Lower lobe of right lung (tissue), 2 donors: Measurements from ENCODE around the gene CNNM4. TPM values are rescaled to one million over a fixed set of nuclear protein-coding genes. Genes with fewer than 3 reads are reported as not detected.

ENCODE experiments used
- ATAC-seq, 2 donors: fragments of 200-7000 bp; cut with Tn5 transposase; one replicate each; pipeline ENCODE4 v1.9.1; 2020 to 2022; ENCODE audit warnings: mild to moderate bottlenecking in 2 of 2, moderate library complexity in 2 of 2
- DNase-seq: peaks from one replicate; pipeline ENCODE4 v3.0.0-alpha.2; 2020
- H3K27ac ChIP-seq: fragments of 200-600 bp; one replicate; pipeline ENCODE4 v1.8.0; 2022
- H3K27me3 ChIP-seq: fragments of 200-600 bp; one replicate; pipeline ENCODE4 v1.8.0; 2022; ENCODE audit warnings: low read depth
- H3K36me3 ChIP-seq: fragments of 200-600 bp; one replicate; pipeline ENCODE4 v1.8.0; 2022; ENCODE audit warnings: mild to moderate bottlenecking
- H3K4me1 ChIP-seq: fragments of 200-600 bp; one replicate; pipeline ENCODE4 v1.8.0; 2022
- H3K4me3 ChIP-seq: fragments of 200-600 bp; one replicate; pipeline ENCODE4 v1.8.0; 2022; ENCODE audit warnings: mild to moderate bottlenecking
- H3K9me3 ChIP-seq: fragments of 200-600 bp; one replicate; pipeline ENCODE4 v1.8.0; 2022
- intact Hi-C: fragments of 100-400 bp; cut with DNase I; formaldehyde crosslinking; loops from one replicate; pipeline ENCODE4 v1.11.0; 2022
- total RNA-seq: library from RNA; stranded (reverse); fragmentation: NEBNext Ultra II Directional; extraction: Animal tissue kit (Norgen Biotek cat#: 25700); gene quantifications from one replicate; pipeline ENCODE4 v1.2.1, GENCODE V29; 2021
- TF ChIP-seq, protein P1 (sequence below): fragments of 200-600 bp; IDR thresholded peaks from one replicate; pipeline ENCODE4 v1.8.0; 2022; ENCODE audit warnings: antibody characterized with exemption, mild to moderate bottlenecking
- donor health status: DM: no; HTN: yes; CAD: no; lungs with severe emphysema.

CNNM4 gene
- total RNA-seq, 1 donor from 2014 or later = 15.7 TPM

DNA sequence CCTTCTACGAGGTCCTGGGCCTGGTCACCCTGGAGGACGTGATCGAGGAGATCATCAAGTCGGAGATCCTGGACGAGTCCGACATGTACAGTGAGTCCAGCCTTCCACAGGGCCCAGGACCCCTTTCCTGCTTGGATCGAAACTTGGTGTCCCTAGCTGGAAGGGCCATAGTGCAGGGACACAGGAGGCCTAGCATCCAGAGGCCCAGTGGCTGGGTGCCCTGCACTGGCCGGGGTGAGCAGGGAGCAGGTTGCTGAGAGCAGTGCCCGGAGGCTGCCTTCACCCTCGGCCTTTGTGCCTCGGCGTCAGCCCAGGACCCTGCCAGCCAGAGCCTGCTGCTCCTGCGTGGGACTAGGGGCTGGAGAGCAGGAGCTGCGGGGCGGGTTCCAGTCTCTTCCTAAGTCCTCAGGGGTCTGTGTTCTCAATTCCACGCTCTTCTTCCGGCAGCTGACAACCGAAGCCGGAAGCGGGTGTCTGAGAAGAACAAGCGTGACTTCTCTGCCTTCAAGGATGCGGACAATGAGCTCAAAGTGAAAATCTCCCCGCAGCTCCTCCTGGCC, 36.4 kb downstream of the CNNM4 start:
- peaks cover 8% of the 10 kb centered on the region for H3K4me1 ChIP-seq
- intact Hi-C loops = no loop called here
- no peak overlapping the region for H3K27ac ChIP-seq
- TF ChIP-seq, protein P1, sequence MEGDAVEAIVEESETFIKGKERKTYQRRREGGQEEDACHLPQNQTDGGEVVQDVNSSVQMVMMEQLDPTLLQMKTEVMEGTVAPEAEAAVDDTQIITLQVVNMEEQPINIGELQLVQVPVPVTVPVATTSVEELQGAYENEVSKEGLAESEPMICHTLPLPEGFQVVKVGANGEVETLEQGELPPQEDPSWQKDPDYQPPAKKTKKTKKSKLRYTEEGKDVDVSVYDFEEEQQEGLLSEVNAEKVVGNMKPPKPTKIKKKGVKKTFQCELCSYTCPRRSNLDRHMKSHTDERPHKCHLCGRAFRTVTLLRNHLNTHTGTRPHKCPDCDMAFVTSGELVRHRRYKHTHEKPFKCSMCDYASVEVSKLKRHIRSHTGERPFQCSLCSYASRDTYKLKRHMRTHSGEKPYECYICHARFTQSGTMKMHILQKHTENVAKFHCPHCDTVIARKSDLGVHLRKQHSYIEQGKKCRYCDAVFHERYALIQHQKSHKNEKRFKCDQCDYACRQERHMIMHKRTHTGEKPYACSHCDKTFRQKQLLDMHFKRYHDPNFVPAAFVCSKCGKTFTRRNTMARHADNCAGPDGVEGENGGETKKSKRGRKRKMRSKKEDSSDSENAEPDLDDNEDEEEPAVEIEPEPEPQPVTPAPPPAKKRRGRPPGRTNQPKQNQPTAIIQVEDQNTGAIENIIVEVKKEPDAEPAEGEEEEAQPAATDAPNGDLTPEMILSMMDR = no peak
- H3K9me3 ChIP-seq = no peaks in the 10 kb centered on the region
- DNase-seq (peak; percentile 42), ATAC-seq (no peak)
- H3K27me3 ChIP-seq = no peaks in the 10 kb centered on the region
- peaks cover 34% of the 10 kb centered on the region for H3K36me3 ChIP-seq
- no peak overlapping the region for H3K4me3 ChIP-seq

DNA sequence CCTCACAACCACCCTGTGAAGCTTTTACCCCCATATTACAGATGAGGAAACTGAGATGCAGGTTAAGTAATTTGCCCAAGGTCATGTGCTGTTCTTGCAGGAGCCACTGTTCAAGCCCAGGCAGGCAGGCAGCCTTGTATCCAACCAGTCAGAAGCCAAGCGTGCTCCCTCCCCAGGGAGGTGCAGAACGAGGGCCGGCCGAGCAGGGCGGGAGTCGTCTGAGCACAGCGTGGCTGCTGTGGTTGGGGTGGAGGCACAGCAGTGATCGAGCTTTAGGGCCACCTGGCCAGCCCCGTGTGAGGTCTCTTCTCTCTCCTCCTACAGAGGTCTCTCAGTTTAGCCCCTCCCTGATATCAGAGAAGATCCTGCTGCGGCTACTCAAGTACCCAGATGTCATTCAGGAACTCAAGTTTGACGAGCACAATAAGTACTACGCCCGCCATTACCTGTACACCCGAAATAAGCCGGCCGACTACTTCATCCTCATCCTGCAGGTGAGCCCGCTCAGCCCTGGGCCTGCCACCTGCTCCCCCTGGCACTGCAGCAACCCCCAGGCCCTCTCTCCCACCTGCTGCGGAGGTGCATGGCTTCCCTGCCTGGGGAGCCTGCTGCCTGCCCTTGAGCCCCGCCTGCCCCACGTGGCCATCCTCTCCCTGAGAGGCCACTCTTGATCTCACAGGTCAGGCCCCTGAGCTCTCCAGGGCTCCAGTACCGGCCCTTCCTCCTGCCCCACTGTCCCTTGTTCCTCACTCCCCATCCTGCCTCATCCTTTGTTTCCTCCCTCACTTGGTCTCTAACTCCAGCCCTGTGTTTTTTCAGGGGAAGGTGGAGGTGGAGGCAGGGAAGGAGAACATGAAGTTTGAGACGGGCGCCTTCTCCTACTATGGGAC, 38.3 kb downstream of the CNNM4 start:
- Histone ChIP-seq H3K9me3 (no peaks in the 10 kb centered on the region), H3K4me3 (no peak overlapping the region), H3K4me1 (peaks cover 8% of the 10 kb centered on the region), H3K27ac (no peak overlapping the region), H3K36me3 (peaks cover 41% of the 10 kb centered on the region), H3K27me3 (no peaks in the 10 kb centered on the region)
- TF ChIP-seq, protein P1 = no peak
- intact Hi-C loops = no loop called here
- peak; percentile 36 for DNase-seq
- ATAC-seq = no peak

DNA sequence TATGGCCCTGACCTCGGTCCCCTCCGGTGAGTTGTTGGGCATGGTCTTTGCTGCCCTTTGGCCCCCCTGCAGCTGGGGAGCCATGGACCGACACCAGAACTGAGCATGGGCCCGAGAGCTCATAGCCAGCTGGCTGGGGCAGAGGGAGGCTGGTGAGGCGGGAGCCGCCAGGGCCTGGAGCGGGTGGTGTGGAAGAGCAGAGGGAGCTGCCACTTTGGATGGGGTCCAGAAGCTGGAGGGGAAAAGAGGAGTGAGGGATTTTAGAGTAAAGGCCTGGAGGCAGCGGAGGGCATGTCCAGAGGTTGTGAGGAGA, 38.9 kb downstream of the CNNM4 start:
- ATAC-seq (no peak), DNase-seq (peak; percentile 36)
- Histone ChIP-seq H3K27me3 (no peaks in the 10 kb centered on the region), H3K4me1 (peaks cover 8% of the 10 kb centered on the region), H3K27ac (no peak overlapping the region), H3K36me3 (peaks cover 41% of the 10 kb centered on the region), H3K4me3 (no peak overlapping the region), H3K9me3 (no peaks in the 10 kb centered on the region)
- intact Hi-C loops = no loop called here
- TF ChIP-seq, protein P1 = no peak

DNA sequence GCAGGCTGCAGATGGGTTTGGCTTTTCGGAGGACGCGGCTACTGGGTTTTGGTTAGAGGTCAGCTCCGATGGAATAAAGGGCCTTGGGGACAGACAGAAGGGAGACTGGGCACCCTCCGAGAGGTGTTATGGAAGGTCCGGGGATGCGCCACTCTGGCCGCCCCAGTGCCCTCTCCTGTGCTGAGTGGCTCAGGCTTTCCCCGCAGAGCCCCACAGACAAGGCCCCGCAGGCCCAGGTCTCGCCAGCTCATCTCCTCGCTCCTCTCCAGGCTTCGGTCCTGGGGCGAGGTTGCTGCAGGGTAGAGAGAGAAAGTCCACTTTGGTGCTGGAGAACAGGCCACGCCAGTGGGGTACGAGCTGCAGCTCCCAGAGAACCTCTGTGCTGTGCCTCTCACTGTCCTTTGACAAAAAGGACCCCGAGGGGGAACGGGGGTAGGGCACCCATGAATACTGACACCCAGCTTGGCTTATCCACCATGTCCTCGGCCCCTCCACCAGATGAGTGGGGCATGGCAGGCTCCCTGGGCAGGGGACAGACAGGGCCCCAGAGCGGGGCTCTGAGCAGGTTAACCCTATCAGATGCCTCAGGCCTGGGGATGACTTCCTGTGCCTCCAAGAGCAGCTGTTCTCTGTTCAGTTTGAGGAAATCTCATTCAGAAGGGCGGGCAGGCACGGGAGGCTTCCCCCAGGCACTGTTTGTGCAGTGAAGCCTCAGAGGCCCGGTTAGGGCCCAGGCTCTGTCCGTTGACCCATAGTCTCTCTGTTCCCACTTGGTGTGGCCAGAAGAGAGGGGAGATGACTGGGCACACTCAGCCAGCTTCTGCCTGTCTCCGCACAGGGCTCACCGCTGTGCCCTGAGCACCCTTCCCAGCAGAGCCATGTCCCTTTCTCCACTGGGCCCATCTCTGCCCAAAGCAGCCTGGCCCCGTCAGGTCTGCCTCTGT, 39.6 kb downstream of the CNNM4 start:
- TF ChIP-seq, protein P1 = no peak
- Histone ChIP-seq H3K27ac (no peak overlapping the region), H3K36me3 (peaks cover 41% of the 10 kb centered on the region), H3K9me3 (no peaks in the 10 kb centered on the region), H3K4me3 (no peak overlapping the region), H3K27me3 (no peaks in the 10 kb centered on the region), H3K4me1 (peaks cover 8% of the 10 kb centered on the region)
- peak; percentile 41 for DNase-seq
- intact Hi-C loops = no loop called here
- peak in 1 of 2 donors; percentile 2 for ATAC-seq

DNA sequence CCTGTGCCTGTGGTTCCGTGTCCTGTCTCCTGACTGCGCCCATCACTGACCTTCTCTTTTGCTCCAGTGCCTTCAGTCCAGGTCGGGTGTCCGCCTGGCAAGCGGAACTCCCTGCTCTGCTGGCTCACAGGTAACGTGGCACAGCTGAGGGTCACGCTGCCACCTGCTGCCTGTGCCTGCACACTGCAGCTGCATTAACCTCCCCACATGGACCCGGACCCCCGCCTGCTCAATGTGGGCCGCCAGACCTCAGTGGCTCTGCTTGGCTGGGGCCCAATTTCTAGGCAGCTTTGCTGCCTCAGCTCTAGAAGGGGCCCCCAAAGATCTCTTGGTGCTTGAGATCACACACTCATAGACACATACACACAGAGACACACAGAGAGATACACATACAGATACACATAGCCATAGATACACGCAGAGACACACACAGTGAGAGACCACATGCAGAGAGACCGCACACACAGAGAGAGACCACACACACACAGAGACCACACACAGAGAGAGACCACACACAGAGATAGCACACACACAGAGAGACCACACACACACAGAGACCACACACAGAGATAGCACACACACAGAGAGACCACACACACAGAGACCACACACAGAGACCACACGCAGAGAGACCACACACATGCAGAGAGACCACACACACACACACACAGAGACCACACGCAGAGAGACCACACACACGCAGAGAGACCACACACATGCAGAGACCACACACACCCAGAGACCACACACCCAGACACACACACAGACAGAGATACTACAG, 40.5 kb downstream of the CNNM4 start:
- DNase-seq (peak; percentile 82), ATAC-seq (peak; percentile 92 to 94)
- no peak overlapping the region for H3K4me3 ChIP-seq
- H3K36me3 ChIP-seq = peaks cover 41% of the 10 kb centered on the region
- TF ChIP-seq, protein P1 = peak; percentile 78
- H3K9me3 ChIP-seq = no peaks in the 10 kb centered on the region
- no peak overlapping the region for H3K27ac ChIP-seq
- intact Hi-C loops = no loop called here
- H3K27me3 ChIP-seq = no peaks in the 10 kb centered on the region
- H3K4me1 ChIP-seq = peaks cover 8% of the 10 kb centered on the region
